K562 (cell line): ENCODE data around the gene PGRMC2.

Source experiments
- CHCHD3 ChIP-seq: fragments of 250-450 bp; sonication (Bioruptor Pico); IDR thresholded peaks from 2 replicates; pipeline ENCODE4 v2.1.2; 2022; ENCODE audit warnings: mild to moderate bottlenecking
- MNT ChIP-seq, 2 experiments: fragments of 450-650 bp; conservative IDR thresholded peaks; 2 replicates each; pipeline ENCODE4 v1.6.1; 2017; ENCODE audit warnings: mild to moderate bottlenecking in 2 of 2, moderate library complexity in 2 of 2
- ZKSCAN1 ChIP-seq: fragments of 150-350 bp; IDR thresholded peaks from 2 replicates; pipeline ENCODE4 v1.6.1; 2016; ENCODE audit warnings: low read depth, low read length
- ZNF274 ChIP-seq: IDR thresholded peaks from 2 replicates; pipeline ENCODE4 v1.6.1; 2011; ENCODE audit warnings: low read depth, mild to moderate bottlenecking, low read length, moderate library complexity, borderline replicate concordance

- TF ChIP-seq ZNF274 (no peak), CHCHD3 (CRISPR knock-in tag) (no peak), MNT (conservative IDR thresholded peaks at IDR 0.05) (no peak), ZKSCAN1 (no peak)
Measured at GRCh38 chr4:128320656-128321055, 33.0 kb upstream of the PGRMC2 start.
